ENCODE measurements around the gene TFB1M.
A peak's percentile ranks its signal among the peaks of the same experiment; 100 is the strongest.
"Not testable (repeated sequence)": the region's sequence is repeated elsewhere in the genome, so short reads cannot be mapped to it uniquely, and the experiment has no call there.

The TFB1M gene

GRCh38 chr6:155317186-155317585 is 2.9 kb upstream of the TFB1M start:
- no peak for TF ChIP-seq ZNF274 (IDR thresholded peaks at IDR 0.05; ENCODE audit: low read depth, low read length)
- H3K4me3 ChIP-seq (ENCODE audit: low read length): no peak overlapping the region

- no peak for TF ChIP-seq ZNF274 (IDR thresholded peaks at IDR 0.05; ENCODE audit: low read depth, low read length)
- H3K4me3 ChIP-seq (ENCODE audit: low read length): no peak overlapping the region
Observed at GRCh38 chr6:155316419-155316818, 2.1 kb upstream of the TFB1M start.

GRCh38 chr6:155315516-155315871 is 1.2 kb upstream of the TFB1M start:
- H3K4me3 ChIP-seq (ENCODE audit: low read length): peak overlapping the region; percentile 92; the same call in 1 of the 2 replicates

GRCh38 chr6:155314773-155315515 is 660 bp upstream of the TFB1M start:
- peak overlapping the region; percentile 92 for H3K4me3 ChIP-seq (ENCODE audit: low read length)
- no peak for TF ChIP-seq ZNF274 (IDR thresholded peaks at IDR 0.05; ENCODE audit: low read depth, low read length)

More at GRCh38 chr6:155315516-155315871, 1.2 kb upstream of the TFB1M start:
- TF ChIP-seq ZNF274 (IDR thresholded peaks at IDR 0.05; ENCODE audit: low read depth, low read length): no peak

DNA sequence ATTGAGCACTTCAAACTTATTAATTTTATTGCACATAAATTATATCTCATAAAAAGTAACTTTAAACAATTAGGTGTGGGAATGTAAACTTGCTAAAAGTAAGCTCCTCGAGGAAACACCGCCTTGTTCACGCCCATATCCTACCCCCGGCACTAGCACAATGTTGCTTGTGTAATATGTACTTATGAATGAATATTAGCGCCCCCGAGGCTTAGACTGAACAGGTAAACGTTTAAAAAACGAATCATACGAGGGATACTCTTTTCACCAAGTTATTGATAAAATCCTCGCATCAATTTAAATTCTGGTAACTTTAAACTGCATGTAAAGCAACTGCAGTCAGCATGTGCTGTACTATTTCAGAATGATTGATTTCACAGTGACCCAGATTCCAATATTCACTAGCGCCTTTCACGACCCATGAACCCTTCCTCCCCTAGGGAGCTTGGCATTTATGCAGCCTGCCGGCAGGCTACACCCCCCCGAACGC is 637 bp downstream of the TFB1M start:
- H3K4me3 ChIP-seq (ENCODE audit: low read length): peak overlapping the region; percentile 92
- TF ChIP-seq ZNF274 (IDR thresholded peaks at IDR 0.05; ENCODE audit: low read depth, low read length): no peak

DNA sequence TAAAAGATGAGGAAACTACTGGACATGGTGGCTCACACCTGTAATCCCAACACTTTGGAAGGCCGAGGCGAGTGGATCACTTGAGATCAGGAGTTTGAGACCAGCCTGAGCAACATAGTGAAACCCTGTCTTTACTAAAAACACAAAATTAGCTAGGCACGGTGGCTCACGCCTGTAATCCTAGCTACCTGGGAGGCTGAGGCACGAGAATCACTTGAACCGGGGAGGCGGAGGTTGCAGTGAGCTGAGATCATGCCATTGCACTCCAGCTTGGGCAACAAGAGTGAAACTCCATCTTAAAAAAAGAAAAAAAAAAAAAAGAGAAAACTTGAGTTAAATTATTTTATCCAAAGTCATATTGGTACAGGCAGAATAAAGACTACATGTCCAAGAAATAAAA is 1.3 kb downstream of the TFB1M start:
- H3K4me3 ChIP-seq (ENCODE audit: low read length): not testable (repeated sequence)

DNA sequence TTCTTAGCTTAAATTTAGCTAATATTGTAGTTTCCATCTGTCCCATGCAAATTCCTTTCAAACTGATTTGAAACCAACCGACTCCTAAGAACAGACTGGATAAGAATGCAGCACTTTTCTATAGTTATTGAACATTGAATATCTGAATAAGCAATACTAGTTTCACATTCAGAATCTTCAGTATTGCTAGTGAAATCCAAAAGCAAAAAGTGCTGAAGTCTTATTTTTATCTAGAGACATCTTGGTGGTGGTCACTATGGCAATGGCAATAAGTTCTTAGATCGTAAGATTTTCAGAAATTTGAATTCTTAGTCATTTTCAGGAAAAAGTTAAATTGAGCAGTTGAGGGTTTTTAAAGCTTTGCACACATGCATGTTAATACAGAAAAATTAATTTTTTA is 2.7 kb downstream of the TFB1M start:
- no peak for TF ChIP-seq ZNF274 (IDR thresholded peaks at IDR 0.05; ENCODE audit: low read depth, low read length)
- H3K4me3 ChIP-seq (ENCODE audit: low read length): no peak overlapping the region

- TF ChIP-seq ZNF274 (IDR thresholded peaks at IDR 0.05; ENCODE audit: low read depth, low read length): no peak
- H3K4me3 ChIP-seq (ENCODE audit: low read length): no peak overlapping the region
Observed at GRCh38 chr6:155311086-155311485, 3.2 kb downstream of the TFB1M start.

- TF ChIP-seq ZNF274 (IDR thresholded peaks at IDR 0.05; ENCODE audit: low read depth, low read length): no peak
- no peak overlapping the region for H3K4me3 ChIP-seq (ENCODE audit: low read length)
Observed at GRCh38 chr6:155310596-155310995, 3.7 kb downstream of the TFB1M start.

- no peak overlapping the region for H3K4me3 ChIP-seq (ENCODE audit: low read length)
- TF ChIP-seq ZNF274 (IDR thresholded peaks at IDR 0.05; ENCODE audit: low read depth, low read length): no peak
Observed at GRCh38 chr6:155309150-155309549, 5.1 kb downstream of the TFB1M start.

DNA sequence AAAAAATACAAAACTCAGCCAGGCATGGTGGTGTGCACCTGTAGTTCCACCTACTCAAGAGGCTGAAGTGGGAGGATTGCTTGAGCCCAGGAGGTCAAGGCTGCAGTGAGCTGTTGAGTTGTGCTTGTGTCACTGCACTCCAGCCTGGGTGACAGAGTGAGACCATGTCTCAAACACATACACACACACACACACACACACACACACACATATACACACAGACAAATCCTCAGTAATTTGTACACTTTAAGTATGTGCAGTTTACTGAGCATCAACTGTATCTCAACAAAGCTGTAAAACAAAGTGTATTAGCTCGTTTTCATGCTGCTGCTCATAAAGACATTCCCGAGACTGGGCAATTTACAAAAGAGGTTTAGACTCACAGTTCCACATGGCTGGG is 7.3 kb downstream of the TFB1M start:
- TF ChIP-seq ZNF274 (IDR thresholded peaks at IDR 0.05; ENCODE audit: low read depth, low read length): no peak

DNA sequence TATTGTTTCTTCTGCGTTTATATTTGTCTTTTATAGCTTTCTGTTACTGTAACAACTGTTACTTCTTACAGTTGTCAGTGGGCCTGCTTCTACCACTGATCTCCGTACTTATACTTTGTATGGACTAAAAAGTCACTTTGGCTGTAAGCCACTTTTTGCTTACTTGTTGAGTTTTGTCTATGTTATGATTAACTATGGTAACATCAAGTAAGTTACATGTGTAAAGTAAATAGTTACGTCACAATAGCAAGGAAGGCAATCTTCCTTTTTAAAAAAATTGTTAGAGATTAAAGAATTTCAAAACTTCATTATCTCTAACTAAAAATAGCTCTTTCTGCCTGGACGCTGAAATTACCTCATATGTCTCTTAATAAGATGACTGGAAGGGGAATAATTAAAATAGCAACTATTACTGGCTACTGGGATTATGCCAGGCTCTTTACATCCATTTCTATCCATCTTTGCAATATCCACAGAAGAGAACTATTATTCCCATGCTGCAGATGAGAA is 10.9 kb downstream of the TFB1M start:
- no peak overlapping the region for H3K4me3 ChIP-seq (ENCODE audit: low read length)
- no peak for TF ChIP-seq ZNF274 (IDR thresholded peaks at IDR 0.05; ENCODE audit: low read depth, low read length)

More for the DNA sequence above, 7.3 kb downstream of the TFB1M start:
- no peak overlapping the region for H3K4me3 ChIP-seq (ENCODE audit: low read length)

- no peak overlapping the region for H3K4me3 ChIP-seq (ENCODE audit: low read length)
- TF ChIP-seq ZNF274 (IDR thresholded peaks at IDR 0.05; ENCODE audit: low read depth, low read length): no peak
Observed at GRCh38 chr6:155301867-155302266, 12.4 kb downstream of the TFB1M start.

DNA sequence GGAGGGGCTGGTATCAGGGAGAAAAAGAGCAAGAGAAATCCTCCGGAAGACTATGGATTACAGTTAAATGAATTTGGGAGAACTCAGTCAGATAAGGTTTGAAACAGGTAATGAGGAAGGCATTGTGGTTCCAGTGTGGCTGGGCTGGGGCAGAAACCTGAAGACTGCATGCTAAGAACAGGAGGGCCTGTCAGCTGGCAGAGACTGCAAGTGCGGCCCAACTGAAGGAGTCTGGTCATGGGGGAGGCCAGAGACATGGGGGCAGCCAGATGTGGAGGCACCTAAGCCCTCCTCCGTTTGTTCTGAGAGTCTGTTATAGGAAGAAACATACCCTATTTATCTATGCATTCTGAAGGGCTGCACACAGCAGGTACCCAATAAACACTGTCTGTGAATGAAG is 16.6 kb downstream of the TFB1M start:
- H3K4me3 ChIP-seq (ENCODE audit: low read length): no peak overlapping the region
- no peak for TF ChIP-seq ZNF274 (IDR thresholded peaks at IDR 0.05; ENCODE audit: low read depth, low read length)

GRCh38 chr6:155292711-155293110 is 21.6 kb downstream of the TFB1M start:
- no peak overlapping the region for H3K4me3 ChIP-seq (ENCODE audit: low read length)
- no peak for TF ChIP-seq ZNF274 (IDR thresholded peaks at IDR 0.05; ENCODE audit: low read depth, low read length)

DNA sequence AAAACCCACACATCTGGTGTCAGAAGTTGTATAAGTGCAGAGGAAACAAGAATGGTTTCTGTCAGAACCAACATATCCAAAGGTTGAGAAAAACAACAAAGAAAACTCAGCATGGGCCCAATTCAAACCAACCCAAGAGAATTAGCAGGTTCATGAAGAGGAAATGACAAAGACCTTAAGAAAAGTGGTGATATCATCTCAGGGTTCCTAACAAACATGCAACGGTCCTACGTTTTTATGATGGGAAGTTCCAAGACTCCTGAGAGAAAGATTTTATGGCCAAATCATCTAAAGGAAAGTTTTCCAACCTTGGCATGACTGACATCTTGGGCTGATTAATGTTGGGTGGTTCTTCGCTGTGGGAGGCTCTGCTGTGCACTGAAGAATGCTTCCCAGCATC is 23.0 kb downstream of the TFB1M start:
- no peak overlapping the region for H3K4me3 ChIP-seq (ENCODE audit: low read length)
- no peak for TF ChIP-seq ZNF274 (IDR thresholded peaks at IDR 0.05; ENCODE audit: low read depth, low read length)

Measured in GM08714 (cell line).